Left colon (tissue), 2 donors: ENCODE measurements around the gene HOXB6. TPM values are rescaled to one million over a fixed set of nuclear protein-coding genes. Genes with fewer than 3 reads are reported as not detected.

Experiments used
- ATAC-seq: fragments of 200-7000 bp; cut with Tn5 transposase; one replicate; pipeline ENCODE4 v1.9.1; 2020; ENCODE audit warnings: mild to moderate bottlenecking, moderate library complexity
- DNase-seq, 2 donors: peaks; one replicate each; pipeline ENCODE4 v3.0.0-alpha.2; 2020
- intact Hi-C, 2 donors: fragments of 100-400 bp; cut with DNase I in 1 of 2; cut with micrococcal nuclease in 1 of 2; formaldehyde crosslinking; loops; one replicate each; pipeline versions ENCODE4 v1.11.2 to v1.14.0; 2022; cut with DNase I, micrococcal nuclease
- total RNA-seq, 2 donors: library from RNA; stranded (reverse); fragmentation: NEBNext Ultra II Directional; extraction: Animal tissue kit (Norgen Biotek cat#: 25700); gene quantifications; one replicate each; pipeline ENCODE4 v1.2.1, GENCODE V29; 2021
- donor health status: DM: no; HTN: no; CAD: no.
- donor health status: DM: yes; HTN: yes; CAD: no.

HOXB6 gene
- total RNA-seq, 2 donors from 2014 or later: 39.3 to 43.3 TPM

DNA sequence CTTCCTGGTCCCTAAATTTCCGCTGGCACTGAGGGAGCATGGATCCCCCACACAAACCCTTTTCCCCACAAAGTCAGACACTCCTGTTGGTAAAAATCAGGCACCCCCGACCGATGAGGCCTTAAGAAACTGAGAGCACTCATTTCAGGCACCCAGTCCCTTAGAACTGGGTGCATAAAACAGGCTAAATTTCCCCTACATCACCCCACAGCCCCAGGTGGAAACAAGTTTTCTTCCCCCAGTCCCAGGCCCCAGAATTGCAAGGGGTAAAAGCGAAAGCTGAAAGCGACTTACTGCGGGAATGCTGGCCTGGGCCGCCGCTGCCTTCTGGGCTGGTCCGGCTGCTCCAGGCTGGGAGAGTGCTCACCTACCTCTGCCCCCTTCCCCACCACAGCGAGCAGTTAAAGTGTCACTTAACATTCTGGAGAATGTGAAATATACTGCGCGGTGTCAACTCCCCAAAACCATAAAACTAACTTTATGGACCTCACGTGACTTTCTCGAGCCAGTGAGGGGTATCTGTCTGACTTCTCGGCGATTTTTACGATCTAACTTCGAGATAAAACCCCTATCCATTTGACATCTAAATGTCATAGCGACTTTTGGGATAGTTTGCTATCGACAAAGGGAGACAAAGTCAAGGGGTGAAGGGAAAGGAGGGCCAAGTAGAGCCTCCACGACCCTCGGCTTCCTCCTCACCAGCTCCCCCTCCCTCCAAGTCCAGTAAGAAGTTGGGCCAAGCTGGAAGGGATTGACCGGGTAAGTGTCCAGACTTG is 14.8 kb downstream of the HOXB6 start, which contains the start of gene HOXB3:
TSS of gene HOXB3 (minus strand) at position 411 of the 776 bp plus-strand sequence. CDS start 37,767 bp downstream, outside the sequence.
- DNase-seq (no peak), ATAC-seq (peak; percentile 42)
- intact Hi-C loops: no loop called here

DNA sequence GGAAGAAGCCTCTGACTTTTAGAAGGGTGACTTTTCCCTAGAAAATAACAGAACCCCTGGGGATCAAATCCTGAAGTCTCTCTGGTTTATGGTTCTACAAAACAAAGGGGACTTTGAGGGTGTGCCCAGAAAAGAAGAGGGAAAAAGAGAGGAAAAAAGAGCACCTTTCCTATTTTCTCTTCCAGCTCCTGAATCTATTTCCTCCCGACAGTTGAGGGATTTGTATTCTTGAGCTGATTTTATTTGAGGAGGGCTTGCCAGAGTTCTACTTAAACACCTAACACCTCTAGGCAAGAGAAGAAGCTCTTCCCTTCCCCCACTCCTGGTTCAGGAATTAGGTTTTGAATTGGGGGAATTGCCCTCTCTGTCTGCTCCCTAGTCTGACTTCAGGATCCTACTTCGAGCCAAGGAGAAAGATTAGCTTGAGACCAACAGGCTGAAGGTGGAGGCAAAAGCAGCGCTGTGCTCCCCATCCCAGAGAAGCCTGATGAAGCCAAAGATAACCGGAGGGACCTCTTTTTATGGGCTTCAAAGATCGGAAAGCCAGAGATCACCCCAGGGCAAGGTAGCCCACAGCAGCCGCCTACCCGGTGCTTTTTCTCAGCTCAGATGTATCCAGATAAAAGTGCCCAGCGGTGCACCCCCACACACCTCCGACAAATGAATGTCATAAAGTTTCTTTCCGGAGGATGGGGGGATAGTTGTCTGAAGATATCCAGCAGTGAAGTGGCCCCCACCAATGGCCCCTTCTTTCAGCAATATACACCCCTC is 15.5 kb downstream of the HOXB6 start:
- intact Hi-C loops: no loop called here
- ATAC-seq (no peak), DNase-seq (no peak)

DNA sequence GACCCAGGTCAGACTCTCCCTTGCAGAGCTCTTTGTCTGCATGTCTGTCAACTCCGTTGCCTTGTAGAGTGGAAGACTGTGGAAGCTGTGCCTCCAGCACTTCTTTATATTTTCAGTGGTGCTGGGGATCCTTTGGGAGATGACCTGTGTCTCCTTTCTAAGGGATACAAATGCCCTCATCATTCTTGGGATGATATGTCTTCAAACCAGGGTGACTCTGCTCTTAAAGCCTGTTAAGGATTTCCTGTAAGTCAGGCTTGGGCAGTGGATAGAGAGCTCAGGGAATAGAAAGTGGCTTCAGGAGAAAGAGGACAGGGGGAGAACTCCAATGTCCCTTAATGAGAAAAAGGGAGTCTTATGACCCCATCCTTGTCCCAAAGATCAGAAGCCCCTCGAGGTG is 16.3 kb downstream of the HOXB6 start:
- DNase-seq: no peak
- ATAC-seq: no peak
- intact Hi-C loops: no loop called here

DNA sequence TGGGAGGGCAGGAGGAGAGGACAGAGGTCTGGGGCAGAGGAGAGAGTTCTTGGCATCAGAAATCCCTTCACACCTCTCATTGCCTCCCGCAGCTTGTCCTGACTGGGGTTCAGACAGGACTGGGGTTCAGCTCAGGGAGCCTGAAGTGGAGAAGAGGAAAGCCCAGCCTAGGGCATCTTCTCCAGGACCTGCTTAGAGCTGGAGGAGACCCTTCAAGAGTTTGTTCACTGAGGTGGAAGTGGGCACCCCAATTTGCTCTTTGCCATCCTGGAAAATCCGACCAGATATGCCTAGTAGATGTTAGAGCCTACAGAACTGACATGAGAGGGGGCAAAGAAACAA is 16.7 kb downstream of the HOXB6 start:
- ATAC-seq (no peak), DNase-seq (no peak)
- intact Hi-C loops: no loop called here

DNA sequence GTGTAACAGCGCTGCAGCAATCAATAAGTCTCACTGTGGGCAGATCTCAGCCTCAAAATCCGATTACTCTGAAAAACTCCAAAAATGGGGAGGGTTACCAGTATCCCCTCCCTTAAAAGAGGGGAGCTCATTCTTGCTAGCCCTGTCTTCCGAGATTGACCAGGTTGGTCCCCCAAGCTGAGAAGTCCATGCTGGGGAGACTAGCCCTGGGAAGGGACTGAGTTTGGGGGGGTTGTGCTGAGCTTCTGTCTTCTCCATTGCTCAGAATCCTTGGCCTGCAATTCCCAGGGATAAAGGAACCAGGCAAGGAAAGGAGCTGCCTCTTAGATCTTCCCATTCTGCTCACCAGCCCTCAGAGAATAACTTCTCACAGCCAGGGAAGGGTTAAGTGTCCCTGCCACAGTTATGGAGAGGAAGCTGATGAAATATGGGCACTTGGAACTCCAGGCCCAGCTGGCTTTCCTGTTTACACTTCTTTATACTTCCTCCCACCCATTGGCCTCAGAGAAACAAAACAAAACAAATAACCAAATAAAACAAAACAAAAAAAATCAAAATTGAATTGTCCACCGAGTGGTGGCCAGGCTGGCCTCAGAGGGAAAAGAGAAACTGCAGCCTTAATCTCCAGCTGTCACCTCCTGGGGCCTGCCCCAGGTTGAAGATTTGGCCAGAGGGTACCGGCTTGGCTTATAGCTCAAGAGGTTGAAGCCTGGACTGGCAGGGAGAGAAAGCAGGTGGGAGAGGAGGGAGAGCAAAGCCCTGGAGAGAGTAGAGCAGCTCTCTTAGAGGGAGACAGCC is 17.3 kb downstream of the HOXB6 start:
- intact Hi-C loops: no loop called here
- no peak for ATAC-seq
- DNase-seq: no peak

DNA sequence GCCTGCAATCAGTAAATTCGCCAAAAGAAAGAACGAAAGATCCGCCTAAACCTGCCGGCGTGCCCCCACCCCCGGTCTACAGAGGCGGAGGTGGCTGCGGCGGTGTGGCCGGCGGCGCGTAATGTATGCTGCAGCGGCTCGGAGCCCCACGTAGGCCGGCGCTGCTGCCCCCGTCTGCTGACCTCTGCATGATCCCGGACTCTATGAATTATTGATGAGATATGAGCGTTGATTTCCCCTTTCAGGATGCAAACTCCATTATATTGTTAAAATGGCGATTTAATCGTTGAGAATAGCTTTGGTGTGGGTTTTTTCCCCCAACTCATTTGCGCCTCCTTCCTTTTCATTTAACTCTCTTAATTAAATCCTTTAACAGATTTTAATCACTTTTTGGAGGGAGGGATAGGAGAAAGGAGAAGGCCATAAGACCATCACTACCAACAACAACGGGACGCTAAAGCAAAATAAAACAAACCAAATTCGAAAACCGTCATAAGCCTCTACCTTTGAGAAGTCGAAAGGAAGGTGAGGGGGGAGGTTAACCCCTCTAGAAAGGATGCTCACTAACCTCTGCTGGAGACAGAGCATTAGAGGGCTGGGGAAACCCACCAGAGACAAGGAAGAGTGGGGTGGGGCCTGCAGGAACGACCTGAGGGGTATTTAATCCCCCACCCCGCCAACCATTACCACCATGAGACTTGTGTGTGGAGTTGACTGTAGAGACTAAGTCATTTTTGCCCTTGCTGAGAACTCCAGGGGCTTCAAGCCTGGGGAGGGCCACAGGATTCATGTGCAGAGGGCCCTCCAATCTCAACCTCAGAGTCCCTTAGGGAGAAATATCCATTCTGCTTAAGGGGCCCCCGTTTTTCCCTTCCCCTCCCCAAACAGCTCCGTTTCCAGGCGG is 18.2 kb downstream of the HOXB6 start:
- no peak for DNase-seq
- intact Hi-C loops: no loop called here
- no peak for ATAC-seq

DNA sequence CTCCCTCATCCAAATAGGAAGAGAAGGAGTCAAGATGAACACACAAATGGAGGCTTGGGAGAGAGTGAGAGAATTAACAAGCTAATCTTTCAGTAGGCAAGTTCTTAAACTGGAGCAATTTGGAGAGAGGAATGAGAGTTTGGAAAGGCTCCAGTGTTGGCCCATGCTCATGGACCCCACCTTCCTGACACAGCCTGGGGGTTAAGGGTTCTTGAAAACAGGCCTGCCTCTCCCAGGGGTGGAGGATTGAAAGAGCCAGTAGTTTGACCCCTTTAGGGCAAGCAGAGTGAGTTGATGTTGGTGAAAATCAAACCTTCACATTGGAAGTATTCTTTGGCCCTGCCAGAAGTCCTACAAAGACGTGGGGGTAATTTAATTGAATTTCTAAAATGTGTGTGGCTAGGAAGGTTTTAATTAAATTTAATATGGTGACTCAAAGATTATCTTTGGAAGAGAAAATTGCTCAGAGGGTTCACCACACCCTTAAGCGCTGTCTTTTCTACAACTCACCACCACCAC is 20.5 kb downstream of the HOXB6 start:
- ATAC-seq (no peak), DNase-seq (no peak)
- intact Hi-C loops: no loop called here

DNA sequence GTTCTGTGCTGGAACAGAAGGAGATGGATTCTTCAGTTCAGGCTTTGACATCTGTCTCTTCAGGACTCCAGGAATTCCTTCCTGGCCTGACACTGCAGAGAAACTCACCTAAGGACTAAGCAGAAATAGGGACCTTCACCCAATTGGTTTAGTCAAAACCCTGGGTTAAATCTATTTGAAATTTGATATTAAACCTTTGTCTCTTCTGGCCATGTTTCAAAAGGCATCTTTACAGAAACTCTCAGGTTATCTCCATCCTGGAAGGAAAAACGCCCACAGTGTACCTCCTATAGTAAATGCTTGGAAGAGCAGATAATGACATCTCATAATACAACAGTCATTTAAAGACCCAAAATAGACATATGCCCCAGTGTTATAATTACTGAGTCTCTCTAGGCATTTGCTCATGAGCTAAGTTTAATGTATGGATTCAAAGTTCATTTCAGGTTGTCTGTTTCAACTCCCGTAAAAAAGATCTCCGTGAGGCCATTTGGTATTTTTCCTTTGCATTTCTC is 21.0 kb downstream of the HOXB6 start:
- no peak for ATAC-seq
- no peak for DNase-seq
- intact Hi-C loops: no loop called here

DNA sequence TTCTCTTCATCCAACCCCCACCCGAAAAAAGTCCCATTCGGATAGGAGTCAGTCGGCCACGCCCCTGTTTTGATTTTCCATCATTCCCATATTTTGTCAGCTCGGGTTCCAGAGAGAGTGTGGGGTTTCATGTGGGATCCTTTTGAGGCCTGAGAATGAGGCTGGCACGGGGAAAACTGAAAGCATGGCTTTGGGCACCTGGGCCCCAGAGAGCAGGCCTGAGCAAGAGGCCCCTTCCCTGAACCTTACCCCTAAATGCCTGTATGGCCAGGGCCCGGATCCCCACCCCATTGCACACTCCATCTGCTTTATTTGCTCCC is 22.1 kb downstream of the HOXB6 start:
- DNase-seq: no peak
- intact Hi-C loops: no loop called here

DNA sequence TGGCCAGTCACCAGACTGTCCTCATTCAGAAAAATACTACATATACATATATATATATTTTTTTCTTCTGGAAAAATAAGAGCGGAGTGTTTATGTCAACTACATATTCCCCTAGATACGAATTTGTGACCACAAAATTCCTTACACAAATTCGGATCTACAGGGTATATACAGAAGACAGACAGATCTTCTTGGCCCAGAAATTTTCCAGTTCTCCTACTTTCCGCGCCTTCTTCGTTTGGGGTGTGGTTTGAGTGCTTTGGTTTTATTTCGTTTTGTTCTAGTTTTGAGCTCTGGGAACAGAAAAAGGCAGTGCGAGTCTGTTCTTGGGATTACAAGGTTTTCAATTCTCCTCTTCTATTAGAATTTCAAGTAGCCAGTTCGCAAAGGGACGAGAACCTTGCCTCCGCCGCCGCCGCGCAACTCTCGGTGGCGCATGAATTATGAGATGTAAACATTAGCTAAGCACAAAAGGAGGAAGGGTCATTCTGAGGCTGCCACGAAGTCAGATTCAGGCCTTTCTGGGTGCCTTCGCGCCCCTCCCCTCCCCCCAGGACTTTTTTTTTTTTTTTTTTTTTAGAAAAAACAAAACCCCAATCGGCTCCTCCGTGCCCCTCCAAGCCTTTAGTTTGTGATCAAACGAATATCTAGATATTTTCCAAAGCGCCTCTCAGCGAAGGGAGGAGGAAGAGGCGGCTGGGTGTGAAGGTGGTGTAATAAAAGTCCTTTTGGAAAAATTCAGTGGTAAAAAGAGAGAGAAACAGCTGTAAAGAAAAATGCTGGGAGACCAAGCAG is 24.8 kb downstream of the HOXB6 start:
- DNase-seq: peak in 1 of 2 donors; percentile 57
- peak; percentile 37 for ATAC-seq
- intact Hi-C loops: loop anchor here in 1 of 2 donors (5.0 kb wide), 1 partner anchor 88 kb away; no protein-coding TSS in a partner anchor

More for the DNA sequence above, 22.1 kb downstream of the HOXB6 start:
- ATAC-seq: no peak

DNA sequence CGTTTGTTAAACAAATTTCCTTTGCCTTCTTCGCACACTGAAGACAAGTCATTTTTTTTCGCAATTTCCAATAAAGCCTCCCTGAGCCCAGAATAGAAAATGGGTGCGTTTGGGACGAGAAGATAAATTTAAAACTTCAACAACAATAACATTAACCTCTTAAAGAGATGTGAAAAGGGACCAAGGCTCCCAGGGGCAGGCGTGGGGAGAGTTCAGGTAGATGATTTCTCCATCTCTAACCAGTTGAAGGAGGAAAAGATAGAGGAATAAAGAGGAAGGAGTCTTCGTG is 25.4 kb downstream of the HOXB6 start:
- ATAC-seq (no peak), DNase-seq (no peak)
- intact Hi-C loops: loop anchor here in 1 of 2 donors (5.0 kb wide), 1 partner anchor 87 kb away; no protein-coding TSS in a partner anchor

DNA sequence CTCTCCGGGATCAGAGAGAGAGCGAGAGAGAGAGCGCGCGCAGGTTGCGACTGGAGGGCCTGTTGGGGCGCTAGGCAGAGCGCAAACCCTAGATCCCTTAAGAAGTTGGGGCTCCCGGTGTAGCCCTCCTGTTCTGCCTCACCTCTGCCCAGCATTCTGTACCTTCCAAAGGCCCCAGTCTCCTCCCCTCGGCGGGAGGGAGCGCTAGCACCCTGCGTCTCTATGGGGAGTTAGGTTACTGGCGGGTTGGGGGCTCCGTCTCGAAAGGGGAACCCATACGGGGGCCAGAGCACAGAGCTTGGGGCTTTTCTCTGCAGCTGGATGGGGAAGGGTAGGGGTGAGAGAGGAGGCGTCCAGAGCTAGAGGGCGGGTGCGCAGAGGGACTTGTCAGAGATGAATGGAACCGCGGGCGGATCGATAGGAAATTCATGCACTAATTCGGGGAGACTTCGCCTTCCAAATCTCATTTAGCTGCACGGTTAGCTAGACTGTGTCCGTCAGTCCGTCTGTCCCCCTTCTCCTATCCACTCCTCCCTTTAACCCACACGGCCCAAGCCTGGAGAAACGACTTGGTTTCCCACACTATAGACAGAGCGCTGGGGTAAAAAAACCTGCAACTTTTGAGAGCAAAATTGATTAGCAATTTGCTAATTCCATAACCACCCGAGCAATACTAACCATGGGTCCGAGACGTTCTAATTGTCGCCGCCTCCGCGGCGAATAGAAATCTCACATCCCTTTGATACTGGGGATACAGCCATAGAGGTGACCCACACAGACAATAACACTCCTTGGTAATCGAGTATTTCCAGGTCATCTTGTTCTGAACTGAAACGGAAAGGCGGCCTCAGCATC is 25.9 kb downstream of the HOXB6 start:
- ATAC-seq: no peak
- intact Hi-C loops: loop anchor here in 1 of 2 donors (5.0 kb wide), 1 partner anchor 87 kb away; no protein-coding TSS in a partner anchor
- DNase-seq: no peak

DNA sequence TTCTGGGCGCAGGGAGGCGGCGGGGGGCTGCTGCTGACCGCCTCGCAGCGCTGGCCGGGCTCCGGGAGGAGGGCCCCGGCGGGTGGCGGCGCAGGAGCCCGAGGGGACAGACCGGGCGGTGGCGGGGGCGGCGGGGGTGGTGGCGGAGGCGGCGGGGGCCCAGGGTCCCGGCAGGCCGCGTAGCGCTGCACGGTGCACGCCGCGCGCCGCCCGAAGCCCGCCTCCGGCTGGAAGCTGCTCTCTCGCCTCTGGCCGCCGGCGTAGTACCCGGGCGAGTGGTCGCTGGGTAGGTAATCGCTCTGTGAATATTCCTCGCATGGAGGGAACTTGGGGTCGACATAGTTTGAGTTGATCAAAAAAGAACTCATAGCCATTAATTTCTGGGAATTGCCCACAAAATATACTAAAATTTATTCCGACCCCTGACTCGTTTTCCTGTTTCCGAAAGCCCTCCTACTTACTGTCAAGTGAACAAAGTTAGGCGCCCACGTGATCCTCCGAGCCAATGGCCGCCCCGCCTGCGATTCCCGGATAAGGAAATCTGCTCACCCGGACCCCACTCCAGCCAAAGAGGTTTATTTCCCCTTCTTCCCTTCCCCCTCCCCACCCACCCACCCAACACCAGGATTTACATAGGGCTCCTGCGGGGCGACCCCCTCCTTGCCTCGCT is 26.7 kb downstream of the HOXB6 start, which contains the start of gene HOXB4:
TSS of gene HOXB4 (minus strand) at position 405 of the 670 bp plus-strand sequence. CDS start at position 374, 31 bp downstream.
- intact Hi-C loops: loop anchor here in 1 of 2 donors (5.0 kb wide), 1 partner anchor 86 kb away; no protein-coding TSS in a partner anchor
- DNase-seq (peak; percentile 76 to 84), ATAC-seq (no peak)

DNA sequence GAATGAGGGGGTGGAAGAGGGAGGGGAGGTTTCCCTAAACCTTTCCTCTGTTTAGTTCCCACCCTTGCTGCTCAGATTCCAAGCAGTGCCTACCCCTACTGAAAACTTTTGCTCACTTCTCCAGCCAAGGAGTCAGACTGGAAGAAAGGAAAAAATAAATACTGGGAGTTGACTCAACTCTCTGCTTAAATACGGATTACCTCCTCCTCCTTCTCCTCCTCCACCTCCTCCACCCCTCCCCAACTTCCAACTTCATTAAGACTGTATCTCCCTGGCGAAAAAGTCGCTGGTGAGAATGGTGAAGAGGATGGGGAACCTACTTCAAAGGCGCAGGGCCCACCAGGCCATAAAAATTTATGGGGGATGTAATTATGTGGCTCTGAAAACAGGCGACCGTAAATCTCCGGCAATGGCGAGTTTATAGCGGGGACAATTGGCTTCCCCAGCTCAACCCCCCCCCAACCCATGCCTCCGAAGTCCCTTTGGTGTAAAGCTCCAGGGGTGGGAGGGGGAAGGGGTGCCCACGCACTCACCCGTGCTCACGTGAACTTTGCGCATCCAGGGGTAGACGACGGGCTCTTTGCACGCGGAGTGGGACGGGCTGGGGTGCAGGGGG is 27.3 kb downstream of the HOXB6 start:
- peak in 1 of 2 donors; percentile 58 for DNase-seq
- intact Hi-C loops: loop anchor here in 1 of 2 donors (5.0 kb wide), 1 partner anchor 85 kb away; no protein-coding TSS in a partner anchor

More for the DNA sequence above, 27.3 kb downstream of the HOXB6 start:
- ATAC-seq: peak; percentile 34
